ENCODE data around the gene MRC2.
"Not testable (repeated sequence)": the region's sequence is repeated elsewhere in the genome, so short reads cannot be mapped to it uniquely, and the experiment has no call there.

DNA sequence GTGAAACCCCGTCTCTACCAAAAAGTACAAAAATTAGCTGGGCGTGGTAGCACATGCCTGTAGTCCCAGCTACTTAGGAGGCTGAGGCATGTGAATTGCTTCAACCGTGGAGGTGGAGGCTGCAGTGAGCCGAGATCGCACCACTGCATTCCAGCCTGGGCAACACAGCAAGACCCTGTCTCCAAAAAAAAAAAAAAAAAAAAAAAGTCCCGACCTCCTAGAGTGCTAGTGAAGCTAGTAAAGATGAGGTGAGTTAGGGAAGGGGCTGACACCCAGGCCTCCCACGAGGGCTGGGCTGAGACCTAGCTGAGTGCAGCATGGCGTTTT is 64.1 kb downstream of the MRC2 start:
- not testable (repeated sequence) for TF ChIP-seq KDM4B (CRISPR knock-in tag; IDR thresholded peaks at IDR 0.05); ZSCAN29 (CRISPR knock-in tag; conservative IDR thresholded peaks at IDR 0.05); JUND (CRISPR knock-in tag; IDR thresholded peaks at IDR 0.05); ZSCAN25 (CRISPR knock-in tag; IDR thresholded peaks at IDR 0.05); ZNF224 (CRISPR knock-in tag; IDR thresholded peaks at IDR 0.05); CREB1 (IDR thresholded peaks at IDR 0.05); CREB1 (CRISPR knock-in tag; IDR thresholded peaks at IDR 0.05); ZNF34 (CRISPR knock-in tag; IDR thresholded peaks at IDR 0.05; ENCODE audit: borderline replicate concordance); EED (CRISPR knock-in tag; IDR thresholded peaks at IDR 0.05)
- TF ChIP-seq, protein P1, sequence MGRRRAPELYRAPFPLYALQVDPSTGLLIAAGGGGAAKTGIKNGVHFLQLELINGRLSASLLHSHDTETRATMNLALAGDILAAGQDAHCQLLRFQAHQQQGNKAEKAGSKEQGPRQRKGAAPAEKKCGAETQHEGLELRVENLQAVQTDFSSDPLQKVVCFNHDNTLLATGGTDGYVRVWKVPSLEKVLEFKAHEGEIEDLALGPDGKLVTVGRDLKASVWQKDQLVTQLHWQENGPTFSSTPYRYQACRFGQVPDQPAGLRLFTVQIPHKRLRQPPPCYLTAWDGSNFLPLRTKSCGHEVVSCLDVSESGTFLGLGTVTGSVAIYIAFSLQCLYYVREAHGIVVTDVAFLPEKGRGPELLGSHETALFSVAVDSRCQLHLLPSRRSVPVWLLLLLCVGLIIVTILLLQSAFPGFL (CRISPR knock-in tag; IDR thresholded peaks at IDR 0.05) = not testable (repeated sequence)
- TF ChIP-seq, protein P2, sequence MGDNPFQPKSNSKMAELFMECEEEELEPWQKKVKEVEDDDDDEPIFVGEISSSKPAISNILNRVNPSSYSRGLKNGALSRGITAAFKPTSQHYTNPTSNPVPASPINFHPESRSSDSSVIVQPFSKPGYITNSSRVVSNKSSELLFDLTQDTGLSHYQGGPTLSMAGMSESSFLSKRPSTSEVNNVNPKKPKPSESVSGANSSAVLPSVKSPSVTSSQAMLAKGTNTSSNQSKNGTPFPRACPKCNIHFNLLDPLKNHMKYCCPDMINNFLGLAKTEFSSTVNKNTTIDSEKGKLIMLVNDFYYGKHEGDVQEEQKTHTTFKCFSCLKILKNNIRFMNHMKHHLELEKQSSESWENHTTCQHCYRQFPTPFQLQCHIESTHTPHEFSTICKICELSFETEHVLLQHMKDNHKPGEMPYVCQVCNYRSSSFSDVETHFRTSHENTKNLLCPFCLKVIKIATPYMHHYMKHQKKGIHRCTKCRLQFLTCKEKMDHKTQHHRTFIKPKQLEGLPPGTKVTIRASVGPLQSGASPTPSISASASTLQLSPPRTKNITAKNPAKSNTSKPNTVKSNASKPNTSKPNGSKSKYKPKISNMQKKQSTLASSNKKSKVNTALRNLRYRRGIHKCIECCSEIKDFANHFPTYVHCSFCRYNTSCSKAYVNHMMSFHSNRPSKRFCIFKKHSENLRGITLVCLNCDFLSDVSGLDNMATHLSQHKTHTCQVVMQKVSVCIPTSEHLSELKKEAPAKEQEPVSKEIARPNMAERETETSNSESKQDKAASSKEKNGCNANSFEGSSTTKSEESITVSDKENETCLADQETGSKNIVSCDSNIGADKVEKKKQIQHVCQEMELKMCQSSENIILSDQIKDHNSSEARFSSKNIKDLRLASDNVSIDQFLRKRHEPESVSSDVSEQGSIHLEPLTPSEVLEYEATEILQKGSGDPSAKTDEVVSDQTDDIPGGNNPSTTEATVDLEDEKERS (CRISPR knock-in tag; IDR thresholded peaks at IDR 0.05) = not testable (repeated sequence)
- TF ChIP-seq, protein P3, sequence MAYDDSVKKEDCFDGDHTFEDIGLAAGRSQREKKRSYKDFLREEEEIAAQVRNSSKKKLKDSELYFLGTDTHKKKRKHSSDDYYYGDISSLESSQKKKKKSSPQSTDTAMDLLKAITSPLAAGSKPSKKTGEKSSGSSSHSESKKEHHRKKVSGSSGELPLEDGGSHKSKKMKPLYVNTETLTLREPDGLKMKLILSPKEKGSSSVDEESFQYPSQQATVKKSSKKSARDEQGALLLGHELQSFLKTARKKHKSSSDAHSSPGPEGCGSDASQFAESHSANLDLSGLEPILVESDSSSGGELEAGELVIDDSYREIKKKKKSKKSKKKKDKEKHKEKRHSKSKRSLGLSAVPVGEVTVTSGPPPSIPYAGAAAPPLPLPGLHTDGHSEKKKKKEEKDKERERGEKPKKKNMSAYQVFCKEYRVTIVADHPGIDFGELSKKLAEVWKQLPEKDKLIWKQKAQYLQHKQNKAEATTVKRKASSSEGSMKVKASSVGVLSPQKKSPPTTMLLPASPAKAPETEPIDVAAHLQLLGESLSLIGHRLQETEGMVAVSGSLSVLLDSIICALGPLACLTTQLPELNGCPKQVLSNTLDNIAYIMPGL (CRISPR knock-in tag; IDR thresholded peaks at IDR 0.05; ENCODE audit: borderline replicate concordance in 1 of 2, low read depth in 1 of 2) = not testable (repeated sequence)
- TF ChIP-seq, protein P4, sequence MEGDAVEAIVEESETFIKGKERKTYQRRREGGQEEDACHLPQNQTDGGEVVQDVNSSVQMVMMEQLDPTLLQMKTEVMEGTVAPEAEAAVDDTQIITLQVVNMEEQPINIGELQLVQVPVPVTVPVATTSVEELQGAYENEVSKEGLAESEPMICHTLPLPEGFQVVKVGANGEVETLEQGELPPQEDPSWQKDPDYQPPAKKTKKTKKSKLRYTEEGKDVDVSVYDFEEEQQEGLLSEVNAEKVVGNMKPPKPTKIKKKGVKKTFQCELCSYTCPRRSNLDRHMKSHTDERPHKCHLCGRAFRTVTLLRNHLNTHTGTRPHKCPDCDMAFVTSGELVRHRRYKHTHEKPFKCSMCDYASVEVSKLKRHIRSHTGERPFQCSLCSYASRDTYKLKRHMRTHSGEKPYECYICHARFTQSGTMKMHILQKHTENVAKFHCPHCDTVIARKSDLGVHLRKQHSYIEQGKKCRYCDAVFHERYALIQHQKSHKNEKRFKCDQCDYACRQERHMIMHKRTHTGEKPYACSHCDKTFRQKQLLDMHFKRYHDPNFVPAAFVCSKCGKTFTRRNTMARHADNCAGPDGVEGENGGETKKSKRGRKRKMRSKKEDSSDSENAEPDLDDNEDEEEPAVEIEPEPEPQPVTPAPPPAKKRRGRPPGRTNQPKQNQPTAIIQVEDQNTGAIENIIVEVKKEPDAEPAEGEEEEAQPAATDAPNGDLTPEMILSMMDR (CRISPR knock-in tag; IDR thresholded peaks at IDR 0.05) = not testable (repeated sequence)

All from HepG2 (cell line).